Measurements from ENCODE around the gene SOX9. TPM values are rescaled to one million over a fixed set of nuclear protein-coding genes. Genes with fewer than 3 reads are reported as not detected.

Gene SOX9
- total RNA-seq, 1 donor: 1.7 TPM

DNA sequence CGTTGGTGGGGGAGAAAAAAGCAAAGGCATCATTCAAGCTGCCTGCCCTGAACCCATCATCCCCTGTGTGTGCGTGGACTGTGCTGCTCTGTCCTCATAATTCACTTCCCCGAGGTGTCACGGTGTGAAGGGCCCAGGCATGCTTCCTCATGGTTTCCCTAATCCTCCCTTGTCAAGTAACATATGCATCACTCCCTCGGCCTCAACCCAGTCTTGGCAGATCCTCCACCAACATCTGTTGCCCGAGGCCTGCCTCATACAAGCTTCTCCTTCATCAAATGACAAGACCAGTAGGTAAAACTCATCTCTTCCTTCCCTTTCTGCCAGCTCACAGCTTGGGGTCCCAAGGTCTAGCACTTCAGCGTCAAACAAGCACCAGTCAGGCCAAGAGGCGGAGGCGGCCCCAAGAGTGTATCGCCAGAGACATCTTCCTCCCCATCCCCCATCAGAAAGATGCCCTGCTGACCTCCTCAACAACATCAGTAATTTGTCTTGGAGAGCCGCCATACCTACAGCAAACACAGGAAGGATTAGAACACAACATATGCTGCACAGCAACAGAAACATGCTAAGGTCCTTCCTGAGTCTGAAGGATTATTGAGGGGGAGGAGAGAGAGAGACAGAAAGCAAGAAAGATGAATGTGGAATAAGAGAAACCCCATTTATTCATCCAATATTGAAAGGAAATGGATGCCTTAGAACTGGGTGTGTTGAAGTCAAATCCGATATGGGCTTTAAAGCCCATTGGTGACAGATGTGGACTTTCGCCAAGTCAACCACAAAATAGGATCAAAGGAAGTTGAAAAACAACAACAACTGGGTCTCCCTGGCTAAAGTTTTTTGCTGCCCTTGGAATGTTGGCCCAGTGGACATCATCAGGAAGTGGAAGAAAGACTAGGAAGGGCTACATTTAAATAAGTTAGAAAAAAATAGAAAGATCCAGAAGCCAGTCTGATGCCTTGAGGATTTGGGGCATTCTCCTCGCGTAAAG lies 38.4 kb downstream of the SOX9 start:
- no peak for DNase-seq (ENCODE audit: low read depth)
- TF ChIP-seq, protein P1, sequence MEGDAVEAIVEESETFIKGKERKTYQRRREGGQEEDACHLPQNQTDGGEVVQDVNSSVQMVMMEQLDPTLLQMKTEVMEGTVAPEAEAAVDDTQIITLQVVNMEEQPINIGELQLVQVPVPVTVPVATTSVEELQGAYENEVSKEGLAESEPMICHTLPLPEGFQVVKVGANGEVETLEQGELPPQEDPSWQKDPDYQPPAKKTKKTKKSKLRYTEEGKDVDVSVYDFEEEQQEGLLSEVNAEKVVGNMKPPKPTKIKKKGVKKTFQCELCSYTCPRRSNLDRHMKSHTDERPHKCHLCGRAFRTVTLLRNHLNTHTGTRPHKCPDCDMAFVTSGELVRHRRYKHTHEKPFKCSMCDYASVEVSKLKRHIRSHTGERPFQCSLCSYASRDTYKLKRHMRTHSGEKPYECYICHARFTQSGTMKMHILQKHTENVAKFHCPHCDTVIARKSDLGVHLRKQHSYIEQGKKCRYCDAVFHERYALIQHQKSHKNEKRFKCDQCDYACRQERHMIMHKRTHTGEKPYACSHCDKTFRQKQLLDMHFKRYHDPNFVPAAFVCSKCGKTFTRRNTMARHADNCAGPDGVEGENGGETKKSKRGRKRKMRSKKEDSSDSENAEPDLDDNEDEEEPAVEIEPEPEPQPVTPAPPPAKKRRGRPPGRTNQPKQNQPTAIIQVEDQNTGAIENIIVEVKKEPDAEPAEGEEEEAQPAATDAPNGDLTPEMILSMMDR (IDR thresholded peaks at IDR 0.05; ENCODE audit: insufficient read depth, low read depth, low read length): no peak
- no peak overlapping the region for H3K4me3 ChIP-seq (ENCODE audit: low read depth, low read length)

DNA sequence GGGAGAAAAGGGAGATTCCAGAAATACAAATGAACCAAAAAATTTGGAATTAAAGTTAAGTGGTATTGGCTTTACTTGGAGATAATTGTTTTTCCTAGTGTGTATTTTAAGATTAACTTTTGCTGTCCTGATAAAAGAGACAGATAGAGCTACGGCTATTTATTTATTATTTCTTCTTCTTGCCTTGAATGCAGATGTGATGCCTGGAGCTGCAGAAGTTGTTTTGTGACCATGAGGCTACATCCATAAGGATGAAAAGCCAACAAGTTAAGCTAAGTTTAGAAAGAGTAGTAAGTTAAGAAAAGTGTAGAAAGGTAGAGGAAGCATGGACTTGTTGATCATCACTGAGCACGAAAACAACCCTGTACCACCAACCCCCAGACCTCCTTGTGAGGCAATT lies 41.7 kb downstream of the SOX9 start:
- TF ChIP-seq, protein P1 (IDR thresholded peaks at IDR 0.05; ENCODE audit: insufficient read depth, low read depth, low read length): no peak
- DNase-seq (ENCODE audit: low read depth): no peak
- no peak overlapping the region for H3K4me3 ChIP-seq (ENCODE audit: low read depth, low read length)

DNA sequence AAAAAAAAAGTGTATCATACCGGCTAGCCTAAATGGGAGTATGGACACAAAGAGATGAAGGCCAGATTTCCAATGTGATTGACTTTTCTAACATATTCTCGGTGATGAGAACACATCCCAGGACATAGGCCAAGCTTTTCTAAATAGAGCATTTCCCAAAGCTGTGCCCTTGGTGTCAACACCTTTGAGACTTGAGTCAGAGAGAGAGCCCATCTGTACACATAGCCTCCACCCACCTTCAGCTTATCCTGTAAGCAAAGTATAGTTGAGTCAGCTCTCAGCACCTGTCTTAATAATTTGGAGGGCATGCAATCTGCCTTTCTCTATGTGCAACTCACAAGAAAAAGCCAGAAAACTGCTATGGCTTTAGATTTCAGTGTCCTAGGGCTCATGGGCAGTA lies 42.7 kb downstream of the SOX9 start:
- H3K4me3 ChIP-seq (ENCODE audit: low read depth, low read length): no peak overlapping the region
- DNase-seq (ENCODE audit: low read depth): no peak
- TF ChIP-seq, protein P1 (IDR thresholded peaks at IDR 0.05; ENCODE audit: insufficient read depth, low read depth, low read length): no peak

DNA sequence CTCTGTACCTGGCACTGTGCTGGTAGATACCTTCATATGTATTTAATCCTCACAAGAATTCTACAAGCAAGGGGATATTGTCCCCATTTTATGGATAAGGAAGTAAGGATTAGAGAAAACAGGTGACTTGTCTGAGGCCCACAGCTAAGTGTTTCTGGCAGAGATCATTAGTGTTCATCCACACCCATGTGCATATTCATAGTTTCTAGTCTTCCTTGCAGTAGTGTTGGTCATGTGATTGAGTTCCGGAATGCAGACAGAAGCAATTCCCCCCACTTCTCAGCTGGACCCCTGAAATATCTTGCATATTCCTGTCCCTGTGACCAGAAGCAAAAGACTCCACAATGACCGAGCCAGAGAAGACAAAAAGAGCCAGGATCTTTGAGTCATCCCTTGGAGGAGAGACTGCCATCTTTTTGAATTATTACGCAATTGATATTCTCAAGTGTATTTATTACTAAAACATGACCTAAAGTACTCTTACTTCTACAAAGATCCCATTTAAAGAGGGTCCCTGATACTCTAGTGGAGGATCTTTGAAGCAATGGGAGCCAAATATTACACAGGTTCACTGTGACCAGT lies 43.4 kb downstream of the SOX9 start:
- DNase-seq (ENCODE audit: low read depth): no peak
- H3K4me3 ChIP-seq (ENCODE audit: low read depth, low read length): no peak overlapping the region
- TF ChIP-seq, protein P1 (IDR thresholded peaks at IDR 0.05; ENCODE audit: insufficient read depth, low read depth, low read length): no peak

DNA sequence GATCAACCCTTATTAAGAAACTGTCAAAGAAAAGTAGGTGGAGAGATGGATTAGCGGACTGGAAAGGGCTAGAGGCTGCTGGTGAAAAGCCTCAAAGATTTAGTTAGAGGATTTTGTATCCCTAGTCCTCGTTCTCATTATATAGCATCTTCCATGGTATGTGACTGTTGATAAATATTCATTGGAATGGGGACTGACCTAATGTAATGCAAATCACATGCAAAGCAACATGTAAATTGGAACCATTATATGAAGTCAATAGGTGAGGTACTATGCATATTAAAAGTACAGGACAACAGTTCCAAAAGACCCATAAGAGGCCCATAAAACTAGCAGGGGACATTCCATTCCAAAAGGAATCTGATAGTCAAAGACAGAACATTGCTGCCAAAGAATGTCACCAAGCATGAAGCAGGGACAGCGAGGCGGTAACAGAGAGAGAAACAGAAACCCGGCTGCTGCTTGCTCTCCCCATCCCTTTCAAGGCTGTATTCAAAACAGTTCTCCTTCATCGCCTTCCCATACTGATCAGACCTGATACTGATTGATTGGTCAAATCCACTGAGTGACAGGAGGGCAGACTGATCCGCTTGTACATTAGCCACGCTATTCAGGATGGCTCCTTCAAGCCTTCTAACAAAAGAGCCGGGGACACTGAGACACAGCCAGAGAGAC lies 44.5 kb downstream of the SOX9 start:
- TF ChIP-seq, protein P1 (IDR thresholded peaks at IDR 0.05; ENCODE audit: insufficient read depth, low read depth, low read length): no peak
- no peak overlapping the region for H3K4me3 ChIP-seq (ENCODE audit: low read depth, low read length)
- no peak for DNase-seq (ENCODE audit: low read depth)

DNA sequence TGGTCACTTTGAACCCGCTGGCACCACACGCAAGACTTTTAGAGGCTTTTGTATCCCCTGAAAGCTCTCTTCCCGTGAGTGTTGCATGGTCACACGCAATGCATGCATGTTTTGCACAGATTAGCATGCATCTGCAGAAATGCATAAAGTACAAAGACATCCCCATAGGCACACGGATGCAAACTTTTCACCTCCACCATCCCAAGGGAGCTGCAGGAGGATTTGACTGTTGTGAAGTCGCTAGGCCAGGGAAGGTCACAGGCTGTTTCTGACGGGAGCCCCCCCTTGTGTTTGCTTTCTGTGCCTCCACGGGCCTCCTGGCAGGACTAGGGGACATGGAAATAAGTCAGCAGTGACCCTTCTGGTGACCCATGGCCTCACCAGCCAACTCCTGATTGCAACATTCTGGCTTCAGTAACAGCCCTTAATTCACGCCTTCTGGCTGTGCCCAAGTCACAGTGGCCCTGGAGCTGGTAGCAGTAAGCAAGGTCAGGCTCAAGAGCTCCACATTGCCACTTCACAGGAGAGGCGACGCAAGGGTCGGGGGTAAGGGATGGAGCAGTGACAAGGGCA lies 45.1 kb downstream of the SOX9 start:
- H3K4me3 ChIP-seq (ENCODE audit: low read depth, low read length): no peak overlapping the region
- TF ChIP-seq, protein P1 (IDR thresholded peaks at IDR 0.05; ENCODE audit: insufficient read depth, low read depth, low read length): no peak
- DNase-seq (ENCODE audit: low read depth): no peak

Measured in fibroblast of villous mesenchyme (primary cell).